ENCODE data around the gene BUD23. TPM values are rescaled to one million over a fixed set of nuclear protein-coding genes. Genes with fewer than 3 reads are reported as not detected.

Gene BUD23
- total and polyA plus RNA-seq, 9 of the 15 experiments (the other 6 are each of a cell fraction or from before 2014, with no cell fraction given) = 79.5 to 270 (median 150) TPM

DNA sequence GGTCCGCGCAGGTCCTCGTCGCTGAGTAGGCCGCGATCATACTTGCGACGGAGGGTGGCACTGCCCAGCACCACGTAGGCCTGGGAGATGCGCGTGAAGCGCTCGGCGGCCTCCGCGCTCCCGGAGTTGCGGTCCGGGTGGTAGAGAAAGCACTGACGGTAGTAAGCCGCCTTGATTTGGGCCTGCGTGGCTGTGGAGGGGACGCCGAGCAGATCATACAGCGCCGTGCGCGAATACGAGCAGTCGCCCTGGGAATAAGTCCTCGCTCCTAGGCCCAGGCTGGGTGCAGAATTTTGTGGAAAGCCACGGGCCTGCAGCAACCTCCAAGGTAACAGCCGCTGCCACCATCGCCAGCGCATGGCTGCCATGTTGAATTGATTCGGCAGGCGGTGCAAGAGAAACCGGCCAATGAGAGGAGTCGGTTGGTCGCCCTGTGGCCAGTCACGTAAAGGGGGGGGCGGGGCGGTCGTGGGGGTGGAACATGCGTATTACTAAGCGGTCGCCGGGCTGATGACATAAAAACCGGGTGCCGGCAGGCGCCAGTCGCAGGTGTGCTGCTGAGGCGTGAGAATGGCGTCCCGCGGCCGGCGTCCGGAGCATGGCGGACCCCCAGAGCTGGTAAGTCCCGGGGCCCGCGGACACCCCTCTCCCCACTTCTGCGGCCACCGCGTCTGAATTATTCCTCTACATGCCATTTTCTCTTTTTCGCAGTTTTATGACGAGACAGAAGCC, at the start of gene BUD23, which contains the start of gene DNAJC30 (continued):
- TF ChIP-seq CREB1 (IDR thresholded peaks at IDR 0.05) = peak; percentile 98
- peak; percentile 97 for TF ChIP-seq CREB1 (CRISPR knock-in tag; IDR thresholded peaks at IDR 0.05)
- TF ChIP-seq ZNF695 (CRISPR knock-in tag; IDR thresholded peaks at IDR 0.05) = no peak
- TF ChIP-seq ZBTB17 (CRISPR knock-in tag; IDR thresholded peaks at IDR 0.05) = no peak
- no peak for TF ChIP-seq ETV1 (tag; conservative IDR thresholded peaks at IDR 0.05; ENCODE audit: low read depth)
- peak; percentile 88 to 93 for TF ChIP-seq FOXK2 (conservative IDR thresholded peaks at IDR 0.05 in 1 of 2, IDR thresholded peaks at IDR 0.05 in 1 of 2; ENCODE audit: low read depth in 2 of 2)
- no peak for TF ChIP-seq RNF2 (IDR thresholded peaks at IDR 0.05)
- TF ChIP-seq NFE2 (IDR thresholded peaks at IDR 0.05; ENCODE audit: low read depth) = 0 out of 2 replicates have a peak, but pooled peaks have one; percentile 21
- TF ChIP-seq RBM39 (optimal IDR thresholded peaks at IDR 0.05; ENCODE audit: low read depth, low read length) = no peak
- no peak for TF ChIP-seq RCOR1 (IDR thresholded peaks at IDR 0.05; ENCODE audit: borderline replicate concordance in 1 of 2, low read depth in 2 of 2, low read length in 2 of 2)
- TF ChIP-seq ZNF12 (CRISPR knock-in tag; IDR thresholded peaks at IDR 0.05) = no peak; the same call in 1 of the 2 replicates
- TF ChIP-seq HNRNPLL (IDR thresholded peaks at IDR 0.05; ENCODE audit: low read depth, low read length, poor library complexity, severe bottlenecking) = peak; percentile 51
- TF ChIP-seq ZNF77 (CRISPR knock-in tag; IDR thresholded peaks at IDR 0.05) = no peak
- TF ChIP-seq PTRF (tag; IDR thresholded peaks at IDR 0.05) = no peak
- TF ChIP-seq, protein P1, sequence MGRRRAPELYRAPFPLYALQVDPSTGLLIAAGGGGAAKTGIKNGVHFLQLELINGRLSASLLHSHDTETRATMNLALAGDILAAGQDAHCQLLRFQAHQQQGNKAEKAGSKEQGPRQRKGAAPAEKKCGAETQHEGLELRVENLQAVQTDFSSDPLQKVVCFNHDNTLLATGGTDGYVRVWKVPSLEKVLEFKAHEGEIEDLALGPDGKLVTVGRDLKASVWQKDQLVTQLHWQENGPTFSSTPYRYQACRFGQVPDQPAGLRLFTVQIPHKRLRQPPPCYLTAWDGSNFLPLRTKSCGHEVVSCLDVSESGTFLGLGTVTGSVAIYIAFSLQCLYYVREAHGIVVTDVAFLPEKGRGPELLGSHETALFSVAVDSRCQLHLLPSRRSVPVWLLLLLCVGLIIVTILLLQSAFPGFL (CRISPR knock-in tag; IDR thresholded peaks at IDR 0.05) = peak; percentile 90; the same call in 1 of the 2 replicates
- TF ChIP-seq, protein P2, sequence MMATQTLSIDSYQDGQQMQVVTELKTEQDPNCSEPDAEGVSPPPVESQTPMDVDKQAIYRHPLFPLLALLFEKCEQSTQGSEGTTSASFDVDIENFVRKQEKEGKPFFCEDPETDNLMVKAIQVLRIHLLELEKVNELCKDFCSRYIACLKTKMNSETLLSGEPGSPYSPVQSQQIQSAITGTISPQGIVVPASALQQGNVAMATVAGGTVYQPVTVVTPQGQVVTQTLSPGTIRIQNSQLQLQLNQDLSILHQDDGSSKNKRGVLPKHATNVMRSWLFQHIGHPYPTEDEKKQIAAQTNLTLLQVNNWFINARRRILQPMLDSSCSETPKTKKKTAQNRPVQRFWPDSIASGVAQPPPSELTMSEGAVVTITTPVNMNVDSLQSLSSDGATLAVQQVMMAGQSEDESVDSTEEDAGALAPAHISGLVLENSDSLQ (IDR thresholded peaks at IDR 0.05) = peak; percentile 61; the same call in 1 of the 2 replicates
- no peak for TF ChIP-seq PCBP2 (IDR thresholded peaks at IDR 0.05; ENCODE audit: low read depth, low read length, poor library complexity, severe bottlenecking)
- TF ChIP-seq RBM34 (IDR thresholded peaks at IDR 0.05; ENCODE audit: borderline replicate concordance, insufficient read depth, low read length) = no peak
- TF ChIP-seq ZNF282 (CRISPR knock-in tag; IDR thresholded peaks at IDR 0.05) = no peak
- peak; percentile 82; the same call in 1 of the 2 replicates for TF ChIP-seq MBD2 (IDR thresholded peaks at IDR 0.05; ENCODE audit: borderline replicate concordance, low read depth)
- peak; percentile 76 for TF ChIP-seq BHLHE40 (IDR thresholded peaks at IDR 0.05; ENCODE audit: low read length)
- TF ChIP-seq, protein P3, sequence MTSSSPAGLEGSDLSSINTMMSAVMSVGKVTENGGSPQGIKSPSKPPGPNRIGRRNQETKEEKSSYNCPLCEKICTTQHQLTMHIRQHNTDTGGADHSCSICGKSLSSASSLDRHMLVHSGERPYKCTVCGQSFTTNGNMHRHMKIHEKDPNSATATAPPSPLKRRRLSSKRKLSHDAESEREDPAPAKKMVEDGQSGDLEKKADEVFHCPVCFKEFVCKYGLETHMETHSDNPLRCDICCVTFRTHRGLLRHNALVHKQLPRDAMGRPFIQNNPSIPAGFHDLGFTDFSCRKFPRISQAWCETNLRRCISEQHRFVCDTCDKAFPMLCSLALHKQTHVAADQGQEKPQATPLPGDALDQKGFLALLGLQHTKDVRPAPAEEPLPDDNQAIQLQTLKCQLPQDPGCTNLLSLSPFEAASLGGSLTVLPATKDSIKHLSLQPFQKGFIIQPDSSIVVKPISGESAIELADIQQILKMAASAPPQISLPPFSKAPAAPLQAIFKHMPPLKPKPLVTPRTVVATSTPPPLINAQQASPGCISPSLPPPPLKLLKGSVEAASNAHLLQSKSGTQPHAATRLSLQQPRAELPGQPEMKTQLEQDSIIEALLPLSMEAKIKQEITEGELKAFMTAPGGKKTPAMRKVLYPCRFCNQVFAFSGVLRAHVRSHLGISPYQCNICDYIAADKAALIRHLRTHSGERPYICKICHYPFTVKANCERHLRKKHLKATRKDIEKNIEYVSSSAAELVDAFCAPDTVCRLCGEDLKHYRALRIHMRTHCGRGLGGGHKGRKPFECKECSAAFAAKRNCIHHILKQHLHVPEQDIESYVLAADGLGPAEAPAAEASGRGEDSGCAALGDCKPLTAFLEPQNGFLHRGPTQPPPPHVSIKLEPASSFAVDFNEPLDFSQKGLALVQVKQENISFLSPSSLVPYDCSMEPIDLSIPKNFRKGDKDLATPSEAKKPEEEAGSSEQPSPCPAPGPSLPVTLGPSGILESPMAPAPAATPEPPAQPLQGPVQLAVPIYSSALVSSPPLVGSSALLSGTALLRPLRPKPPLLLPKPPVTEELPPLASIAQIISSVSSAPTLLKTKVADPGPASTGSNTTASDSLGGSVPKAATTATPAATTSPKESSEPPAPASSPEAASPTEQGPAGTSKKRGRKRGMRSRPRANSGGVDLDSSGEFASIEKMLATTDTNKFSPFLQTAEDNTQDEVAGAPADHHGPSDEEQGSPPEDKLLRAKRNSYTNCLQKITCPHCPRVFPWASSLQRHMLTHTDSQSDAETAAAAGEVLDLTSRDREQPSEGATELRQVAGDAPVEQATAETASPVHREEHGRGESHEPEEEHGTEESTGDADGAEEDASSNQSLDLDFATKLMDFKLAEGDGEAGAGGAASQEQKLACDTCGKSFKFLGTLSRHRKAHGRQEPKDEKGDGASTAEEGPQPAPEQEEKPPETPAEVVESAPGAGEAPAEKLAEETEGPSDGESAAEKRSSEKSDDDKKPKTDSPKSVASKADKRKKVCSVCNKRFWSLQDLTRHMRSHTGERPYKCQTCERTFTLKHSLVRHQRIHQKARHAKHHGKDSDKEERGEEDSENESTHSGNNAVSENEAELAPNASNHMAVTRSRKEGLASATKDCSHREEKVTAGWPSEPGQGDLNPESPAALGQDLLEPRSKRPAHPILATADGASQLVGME (CRISPR knock-in tag; IDR thresholded peaks at IDR 0.05) = no peak
